ENCODE measurements around the gene SMAD3.
"Not testable (repeated sequence)": the region's sequence is repeated elsewhere in the genome, so short reads cannot be mapped to it uniquely, and the experiment has no call there.

Gene SMAD3

DNA sequence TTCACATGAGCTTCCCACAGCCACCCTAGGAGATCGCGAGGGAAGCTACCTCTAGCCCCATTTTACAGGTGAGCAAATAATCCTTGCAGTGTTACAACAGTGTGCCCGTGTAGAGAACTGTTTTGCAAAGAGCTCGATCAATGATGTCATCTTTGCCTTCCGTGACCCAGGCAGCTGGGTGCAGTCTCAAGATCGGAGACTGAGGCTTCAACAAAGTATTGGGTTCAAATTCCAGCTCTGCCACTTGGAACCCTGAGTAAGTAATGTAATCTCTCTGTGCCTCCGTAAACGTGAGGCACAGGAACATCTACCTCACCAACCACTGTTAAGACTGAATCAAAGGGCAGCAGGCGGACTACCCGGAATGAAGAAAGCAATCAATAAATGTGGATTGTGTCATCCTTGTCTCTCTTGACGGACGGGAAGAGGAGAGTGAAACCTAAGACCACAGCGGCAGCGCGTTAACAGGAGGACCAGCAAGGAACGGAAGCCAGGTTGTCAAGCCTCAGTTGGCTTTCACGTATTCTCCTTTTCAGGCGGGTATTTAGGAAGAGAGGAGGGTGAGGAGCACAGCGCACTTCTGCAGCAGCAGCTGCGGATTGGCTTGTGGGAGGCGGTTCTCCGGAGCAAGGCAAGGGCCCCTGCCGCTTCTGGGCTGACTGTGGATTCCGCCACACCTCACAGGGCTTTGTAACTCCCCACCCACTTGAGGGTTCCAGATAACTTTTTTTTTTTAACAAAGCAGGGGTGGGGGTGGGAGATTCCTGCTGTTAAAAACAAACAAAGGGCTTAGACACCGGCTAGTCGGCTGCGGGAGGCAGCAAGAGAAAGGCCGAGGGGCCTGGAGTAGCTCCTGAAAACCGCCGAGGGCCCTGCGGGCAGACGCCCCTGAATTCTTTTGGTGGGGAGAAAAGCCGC, 1.5 kb upstream of the SMAD3 start:
- no peak for DNase-seq

DNA sequence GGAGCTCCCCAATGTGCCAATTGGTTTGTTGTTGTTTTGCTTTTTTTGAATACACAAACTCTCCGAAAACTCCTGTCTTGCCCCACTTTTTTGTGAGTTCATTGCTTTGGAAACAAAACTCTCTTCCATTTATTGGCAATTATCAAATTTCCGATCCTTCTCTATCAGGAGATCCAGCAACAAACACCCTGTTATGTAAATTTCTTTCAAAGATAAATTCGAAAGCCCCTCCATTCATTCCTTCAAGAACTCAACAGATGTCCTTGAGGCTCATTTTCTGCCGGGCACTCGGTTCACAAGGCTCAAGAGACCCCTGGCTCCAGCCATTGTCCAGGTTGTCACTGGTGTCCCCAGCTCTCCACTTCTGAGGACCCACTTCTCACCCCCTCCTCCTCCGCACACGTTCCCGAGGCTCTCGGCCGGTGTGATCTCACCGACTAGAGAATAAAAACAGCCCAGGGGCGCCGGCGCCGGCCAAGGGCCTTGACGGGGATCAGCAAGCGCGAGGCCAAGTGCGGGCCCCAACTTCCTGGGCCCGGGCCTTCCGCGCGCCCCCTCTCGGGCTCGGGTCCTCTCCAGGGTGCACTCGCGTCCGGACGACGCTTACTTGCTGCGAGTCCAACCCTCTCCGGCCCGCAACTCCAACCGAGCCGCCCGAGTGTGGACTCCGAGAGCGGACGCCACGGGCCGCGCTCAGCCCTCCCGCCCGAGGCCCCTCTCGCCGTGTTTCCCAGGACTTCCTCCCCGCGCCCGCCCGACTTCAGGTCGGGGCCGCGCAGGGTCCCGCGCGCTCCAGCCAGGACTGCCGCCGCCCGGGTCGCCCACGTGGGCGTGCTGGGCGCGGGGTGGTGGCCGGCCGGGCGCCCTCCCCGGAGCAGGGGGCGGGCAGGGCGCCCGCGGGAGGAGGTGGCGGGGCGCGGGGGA, 533 bp upstream of the SMAD3 start:
- no peak for DNase-seq

DNA sequence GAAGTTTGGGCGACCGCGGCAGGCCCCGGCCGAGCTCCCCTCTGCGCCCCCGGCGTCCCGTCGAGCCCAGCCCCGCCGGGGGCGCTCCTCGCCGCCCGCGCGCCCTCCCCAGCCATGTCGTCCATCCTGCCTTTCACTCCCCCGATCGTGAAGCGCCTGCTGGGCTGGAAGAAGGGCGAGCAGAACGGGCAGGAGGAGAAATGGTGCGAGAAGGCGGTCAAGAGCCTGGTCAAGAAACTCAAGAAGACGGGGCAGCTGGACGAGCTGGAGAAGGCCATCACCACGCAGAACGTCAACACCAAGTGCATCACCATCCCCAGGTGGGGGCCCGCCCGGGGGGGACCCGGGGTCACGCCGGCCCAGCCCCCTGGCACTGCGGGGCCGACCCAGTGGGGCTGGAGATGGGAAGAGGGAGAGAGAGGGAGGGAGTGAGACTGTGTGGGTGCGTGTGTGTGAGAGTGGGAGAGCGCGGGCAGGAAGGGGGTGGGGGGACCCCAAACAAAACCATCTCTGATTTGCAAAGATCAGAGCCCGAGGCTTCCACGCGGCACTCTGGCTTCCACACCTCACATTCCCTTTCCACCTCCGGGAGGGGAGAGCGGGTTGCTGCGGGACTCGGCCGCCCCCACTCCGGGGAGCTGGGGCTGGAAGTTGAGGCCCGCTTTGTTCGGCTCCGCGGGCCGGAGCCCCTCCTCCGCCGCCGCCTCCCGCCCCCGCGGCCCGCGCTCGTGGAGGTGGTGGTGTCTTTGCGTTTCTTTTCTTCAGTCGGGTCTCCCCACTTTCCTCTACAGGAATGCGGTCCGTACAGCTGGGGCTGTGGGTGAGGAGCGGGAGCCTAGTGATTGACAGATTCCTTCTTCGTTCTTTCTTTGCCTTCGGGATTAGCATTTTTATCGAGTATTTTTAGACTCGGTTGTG, 898 bp downstream of the SMAD3 start:
- no peak for DNase-seq

DNA sequence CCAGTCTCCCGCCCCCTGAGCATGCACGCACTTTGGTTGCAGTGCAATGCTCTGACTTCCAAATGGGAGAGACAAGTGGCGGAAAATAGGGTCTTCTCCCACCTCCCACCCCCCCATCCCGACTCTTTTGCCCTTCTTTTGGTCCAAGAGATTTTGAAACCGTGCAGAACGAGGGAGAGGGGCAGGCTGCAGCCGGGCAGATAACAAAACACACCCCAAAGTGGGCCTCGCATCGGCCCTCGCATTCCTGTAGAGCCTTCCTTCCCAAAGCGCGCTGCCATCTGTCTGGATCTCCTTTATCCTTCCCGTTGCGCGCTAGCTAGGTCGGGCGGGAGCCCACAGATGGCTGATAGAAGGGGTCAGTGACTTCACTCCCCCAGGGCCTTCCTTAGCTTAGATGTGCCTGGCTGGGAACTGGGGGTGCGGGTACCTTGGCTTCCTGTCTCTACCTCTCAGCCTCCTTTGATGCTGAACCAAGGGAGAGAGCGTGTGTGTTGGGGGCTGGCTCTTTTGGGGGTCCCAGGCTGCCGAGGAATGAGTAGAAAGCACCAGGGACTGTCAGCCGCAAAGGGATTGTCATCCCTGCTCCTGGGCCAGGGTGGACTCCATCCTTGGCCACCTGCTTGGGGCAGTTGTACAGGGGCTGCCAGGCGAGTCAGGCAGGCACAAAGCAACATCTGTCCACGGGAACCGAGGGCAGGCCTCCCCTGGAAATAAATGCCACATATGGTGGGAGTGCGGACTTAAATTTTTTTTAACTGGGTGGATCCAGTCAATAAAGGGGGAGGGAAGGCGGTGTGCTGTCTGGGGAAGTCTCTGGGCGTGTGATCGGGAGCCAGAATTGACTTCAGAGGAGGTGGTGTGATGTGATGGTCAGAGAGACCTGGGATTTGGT, 1.8 kb downstream of the SMAD3 start:
- DNase-seq: no peak

DNA sequence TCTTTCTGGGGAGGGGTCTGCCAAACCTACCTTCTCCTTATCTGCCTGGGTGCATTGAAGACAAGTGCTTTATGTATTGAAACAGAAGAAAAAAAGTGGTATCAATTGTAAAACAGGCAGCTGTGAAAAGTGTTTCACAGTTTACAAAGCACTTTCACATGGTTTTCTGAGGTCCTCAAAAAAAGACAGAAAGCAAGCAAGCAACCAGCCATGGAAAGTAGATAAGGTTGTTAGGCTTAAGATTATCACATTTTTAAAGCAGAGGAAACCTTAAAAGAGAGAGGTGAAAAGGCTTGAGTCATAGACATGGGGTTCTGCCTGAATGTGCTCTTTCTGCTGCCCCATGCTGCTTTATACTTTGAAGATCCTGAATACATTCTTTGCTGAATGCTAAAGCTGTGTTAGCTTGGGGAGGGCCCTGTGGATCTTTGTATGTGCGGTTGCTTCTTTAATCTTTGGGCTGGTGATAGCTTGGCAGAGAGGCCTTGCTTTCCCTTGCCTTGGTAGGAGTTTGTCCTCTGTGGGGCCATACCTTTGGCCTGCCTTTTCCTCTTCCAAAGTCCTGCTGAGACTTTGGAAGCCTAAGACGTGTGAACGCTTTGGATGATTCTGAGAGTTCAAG, 2.6 kb downstream of the SMAD3 start:
- no peak for DNase-seq

DNA sequence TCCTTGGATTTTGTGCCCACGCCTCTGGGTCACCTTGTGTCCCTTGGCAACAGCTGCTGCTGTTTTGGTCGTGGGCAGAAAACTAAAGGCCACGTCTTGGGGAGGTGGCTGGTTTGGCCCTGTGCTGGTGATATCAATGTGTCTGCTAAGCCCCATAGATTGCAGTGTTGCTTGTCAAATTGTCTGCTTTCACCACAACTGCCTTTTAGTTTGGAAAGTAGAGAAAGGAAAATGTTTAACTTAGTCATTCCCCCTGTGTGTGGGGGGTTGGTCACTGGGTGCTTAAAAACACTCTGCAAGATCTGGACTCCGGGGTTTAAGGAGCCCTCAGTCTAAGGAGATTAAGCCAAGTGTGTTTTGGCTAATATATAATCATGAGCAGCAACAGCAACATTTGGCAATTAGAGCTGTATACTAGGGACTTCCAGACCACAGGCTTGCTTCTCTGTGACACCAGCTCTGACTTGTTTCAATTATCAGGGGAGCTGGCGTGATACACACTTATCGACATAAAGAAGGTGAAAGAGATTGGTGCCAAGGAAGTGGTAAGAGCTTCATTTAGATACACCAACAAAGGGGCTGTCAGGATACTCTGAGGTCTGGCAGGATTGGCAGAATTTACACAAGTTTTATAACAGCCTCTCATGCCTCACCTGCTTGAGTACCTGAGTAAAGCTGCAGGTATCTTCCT, 3.5 kb downstream of the SMAD3 start:
- DNase-seq: peak; percentile 49

DNA sequence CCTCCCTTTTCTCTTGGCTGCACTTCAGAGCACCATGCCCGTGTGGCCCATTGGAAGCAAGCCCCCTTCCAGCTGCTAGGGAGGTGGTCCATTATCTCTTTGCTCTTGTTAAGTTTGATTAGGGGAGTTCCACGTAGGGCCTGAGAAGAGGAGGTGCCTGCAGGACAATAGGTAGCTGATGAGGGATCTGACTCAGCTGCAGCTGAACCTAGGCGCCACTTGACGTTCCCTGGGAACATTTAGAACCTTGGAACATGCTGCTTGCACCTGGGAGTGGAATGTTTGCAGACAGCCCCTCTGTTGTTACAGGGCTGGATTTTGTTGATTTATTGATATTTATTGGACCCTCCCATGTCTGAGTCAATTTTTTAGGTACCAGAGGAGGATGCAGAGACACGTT, 4.7 kb downstream of the SMAD3 start:
- no peak for DNase-seq

DNA sequence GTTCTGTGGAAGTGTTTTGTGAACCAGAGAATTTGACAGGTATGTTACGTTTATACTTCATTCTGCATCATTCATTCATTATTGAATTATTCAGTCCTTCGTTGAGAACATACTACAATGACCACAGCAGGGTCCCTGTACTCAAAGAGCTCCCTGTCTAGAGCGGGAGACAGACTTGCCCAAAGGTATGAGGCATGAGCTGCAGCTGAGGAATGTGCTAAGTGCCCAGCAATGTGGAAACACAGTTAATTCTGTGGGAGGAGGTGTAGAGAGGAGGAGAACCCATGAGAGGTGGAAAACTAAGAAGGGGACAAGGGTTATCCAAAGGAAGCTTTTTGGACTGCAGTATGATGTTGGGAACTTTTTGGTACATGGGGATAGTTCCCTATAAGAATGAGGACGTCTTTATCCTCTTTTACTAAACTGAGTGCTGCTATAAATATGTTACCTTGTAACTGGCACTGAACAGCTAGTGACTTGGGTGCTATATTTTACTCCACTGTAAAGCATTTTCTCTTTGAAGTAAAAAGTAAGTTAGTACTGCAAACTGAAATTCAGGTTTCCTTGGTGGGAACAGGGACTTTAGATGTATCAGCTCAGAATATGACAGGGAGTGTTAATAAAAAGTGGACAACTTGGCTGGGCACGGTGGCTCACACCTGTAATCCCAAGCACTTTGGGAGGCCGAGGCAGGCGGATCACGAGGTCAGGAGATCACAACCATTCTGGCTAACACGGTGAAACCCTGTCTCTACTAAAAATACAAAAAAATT, 5.7 kb downstream of the SMAD3 start:
- DNase-seq: no peak

DNA sequence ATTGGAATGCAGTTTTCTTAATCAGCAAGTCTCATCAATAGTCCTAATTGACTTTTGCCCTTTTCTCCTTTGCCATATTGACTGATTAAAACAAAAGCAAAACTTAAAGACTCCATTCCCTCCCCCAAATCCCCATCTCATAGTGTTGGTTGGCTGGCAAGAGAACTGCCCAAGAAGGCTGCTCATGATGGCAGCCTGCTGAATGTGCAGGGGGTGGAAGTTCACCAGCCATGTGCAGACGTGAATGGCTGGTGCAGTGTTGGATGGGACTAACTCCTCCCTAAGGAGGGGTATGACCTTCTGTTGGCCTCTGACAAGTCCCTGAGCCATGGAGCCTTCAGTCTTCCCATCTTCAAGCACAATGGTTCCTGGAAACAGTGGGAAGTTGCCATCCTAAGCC, 7.0 kb downstream of the SMAD3 start:
- no peak for DNase-seq

DNA sequence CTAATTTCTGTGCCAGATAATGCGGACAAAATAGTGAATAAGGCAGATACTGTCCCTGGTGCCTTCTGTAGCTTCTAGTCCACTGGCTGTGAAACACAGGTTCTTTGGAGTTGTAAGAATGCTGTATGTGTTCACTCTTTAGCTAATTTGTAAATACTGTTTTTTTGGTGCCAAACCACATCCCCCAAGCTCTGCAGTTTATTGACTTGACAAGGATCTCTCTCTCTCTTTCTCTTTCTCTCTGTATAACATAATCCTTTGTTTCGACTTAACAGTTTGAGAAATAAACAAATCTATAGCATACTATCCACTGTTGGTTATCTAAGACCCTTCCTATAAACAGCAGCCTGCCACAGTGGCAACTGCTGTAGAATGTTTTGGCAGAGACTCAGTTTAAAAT, 7.6 kb downstream of the SMAD3 start:
- DNase-seq: no peak

DNA sequence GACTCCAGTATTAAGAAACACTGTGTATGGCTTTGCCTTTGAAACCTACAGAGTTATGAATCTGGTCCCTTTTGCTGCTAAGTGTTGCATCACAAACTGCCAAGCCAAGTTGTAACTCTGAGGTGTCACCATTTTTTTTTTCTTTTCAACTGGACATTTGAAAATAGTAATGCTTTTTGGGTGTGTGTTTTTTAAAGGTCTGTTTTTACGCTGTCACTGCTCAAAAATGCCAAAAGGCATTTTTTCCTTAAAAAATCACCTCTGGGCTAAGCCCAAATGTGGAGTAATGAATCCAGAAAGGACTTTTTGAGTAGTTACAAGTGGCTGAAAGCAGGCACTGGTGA, 9.5 kb downstream of the SMAD3 start:
- peak; percentile 61 for DNase-seq

DNA sequence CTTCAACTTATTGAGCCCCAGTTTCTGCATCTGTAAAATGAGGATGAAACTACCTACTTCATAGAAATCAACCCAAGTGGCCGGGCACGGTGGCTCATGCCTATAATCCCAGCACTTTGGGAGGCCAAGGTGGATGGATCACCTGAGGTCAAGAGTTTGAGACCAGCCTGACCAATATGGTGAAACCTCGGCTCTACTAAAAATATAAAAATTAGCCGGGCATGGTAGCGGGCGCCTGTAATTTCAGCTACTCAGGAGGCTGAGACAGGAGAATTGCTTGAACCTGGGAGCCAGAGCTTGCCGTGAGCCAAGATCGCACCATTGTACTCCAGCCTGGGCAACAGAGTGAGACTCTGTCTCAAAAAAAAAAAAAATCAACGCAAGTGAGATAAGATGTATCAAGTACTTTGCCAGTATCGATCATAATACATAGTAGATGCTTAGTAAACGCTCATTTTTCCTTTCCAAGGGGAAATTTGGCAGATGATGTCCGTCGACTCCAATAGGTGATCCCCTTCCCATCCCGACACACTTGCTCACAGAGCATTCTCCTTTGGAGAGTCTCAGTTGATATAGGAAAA, 10.2 kb downstream of the SMAD3 start:
- DNase-seq: not testable (repeated sequence)

DNA sequence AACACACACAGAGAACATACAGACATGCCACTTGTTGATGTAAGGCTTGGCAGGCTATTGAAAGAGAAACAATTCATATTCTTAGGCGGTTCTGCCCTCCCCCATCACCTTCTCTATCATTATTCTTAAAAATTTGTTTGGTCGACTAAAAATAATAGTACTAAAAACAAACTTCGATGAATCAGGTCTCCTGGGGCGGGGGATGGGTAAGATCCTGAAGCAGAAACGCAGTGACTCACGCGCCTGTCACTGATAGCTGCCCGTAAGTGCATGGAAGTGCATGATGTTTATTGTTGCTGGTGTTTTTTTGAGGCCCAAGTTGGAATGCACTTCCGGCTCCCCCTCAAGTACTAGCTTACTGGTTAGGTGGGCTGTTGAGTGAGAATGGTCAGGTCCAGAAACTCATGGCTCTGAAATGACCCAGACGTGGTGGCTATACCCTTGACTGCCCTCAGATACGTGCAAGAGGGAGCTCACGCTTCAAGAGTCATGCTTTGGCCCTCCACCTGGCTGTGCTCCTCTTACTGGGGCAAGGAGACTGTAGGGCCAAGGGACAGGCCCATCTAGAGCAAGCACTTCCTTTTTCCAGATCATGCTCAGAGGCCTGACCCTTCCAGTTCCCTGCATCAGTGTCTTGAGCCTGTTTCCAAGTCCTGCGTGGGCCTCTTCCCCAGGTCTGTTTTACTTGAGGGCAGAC, 10.9 kb downstream of the SMAD3 start:
- peak; percentile 24 for DNase-seq

DNA sequence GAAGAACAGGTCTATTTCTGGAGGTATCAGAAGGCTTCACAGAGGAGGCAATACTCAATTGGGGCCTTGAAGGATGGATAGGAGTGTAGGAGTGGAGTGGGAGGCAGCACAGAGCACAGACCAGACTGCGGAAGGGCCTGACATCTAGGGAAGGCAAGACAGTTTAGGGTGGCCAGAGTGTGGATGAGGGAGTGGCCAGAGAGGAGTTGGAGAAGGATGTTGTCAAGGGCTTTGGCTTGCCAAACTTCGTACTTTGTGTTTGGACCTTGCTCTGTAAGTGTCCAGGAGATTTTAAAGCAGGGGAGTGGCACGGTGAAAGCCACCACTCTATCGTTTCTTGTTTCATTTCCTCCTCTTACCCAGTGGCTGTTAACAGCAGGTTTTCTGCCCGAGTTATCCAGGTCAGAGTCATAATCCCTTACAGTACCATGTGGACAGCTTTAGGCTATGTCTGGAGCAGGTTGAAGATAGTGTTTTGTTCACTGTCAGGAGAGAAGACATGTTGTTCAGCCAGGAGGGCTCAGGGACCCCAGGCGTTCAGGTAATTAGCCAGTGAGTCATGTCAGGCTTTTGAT, 12.3 kb downstream of the SMAD3 start:
- DNase-seq: peak; percentile 72

DNA sequence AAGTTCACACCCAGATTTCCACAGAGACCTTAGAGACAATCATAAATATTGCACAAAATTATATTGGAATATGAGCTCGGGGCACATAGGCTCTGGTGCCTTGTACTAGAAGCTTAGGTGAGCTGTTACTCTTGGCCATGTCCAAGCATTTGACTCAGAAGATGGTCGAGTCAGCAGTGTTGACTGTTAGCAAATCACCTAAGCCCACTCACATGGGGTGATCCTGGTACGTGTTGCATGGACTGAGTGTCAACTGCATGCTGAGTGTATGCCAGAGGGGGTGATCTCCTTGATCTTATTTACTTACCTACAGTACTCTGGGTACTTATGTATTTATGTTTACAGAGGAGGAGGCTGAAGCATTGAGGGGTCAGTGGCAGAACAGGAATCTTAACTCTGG, 14.0 kb downstream of the SMAD3 start:
- DNase-seq: no peak

DNA sequence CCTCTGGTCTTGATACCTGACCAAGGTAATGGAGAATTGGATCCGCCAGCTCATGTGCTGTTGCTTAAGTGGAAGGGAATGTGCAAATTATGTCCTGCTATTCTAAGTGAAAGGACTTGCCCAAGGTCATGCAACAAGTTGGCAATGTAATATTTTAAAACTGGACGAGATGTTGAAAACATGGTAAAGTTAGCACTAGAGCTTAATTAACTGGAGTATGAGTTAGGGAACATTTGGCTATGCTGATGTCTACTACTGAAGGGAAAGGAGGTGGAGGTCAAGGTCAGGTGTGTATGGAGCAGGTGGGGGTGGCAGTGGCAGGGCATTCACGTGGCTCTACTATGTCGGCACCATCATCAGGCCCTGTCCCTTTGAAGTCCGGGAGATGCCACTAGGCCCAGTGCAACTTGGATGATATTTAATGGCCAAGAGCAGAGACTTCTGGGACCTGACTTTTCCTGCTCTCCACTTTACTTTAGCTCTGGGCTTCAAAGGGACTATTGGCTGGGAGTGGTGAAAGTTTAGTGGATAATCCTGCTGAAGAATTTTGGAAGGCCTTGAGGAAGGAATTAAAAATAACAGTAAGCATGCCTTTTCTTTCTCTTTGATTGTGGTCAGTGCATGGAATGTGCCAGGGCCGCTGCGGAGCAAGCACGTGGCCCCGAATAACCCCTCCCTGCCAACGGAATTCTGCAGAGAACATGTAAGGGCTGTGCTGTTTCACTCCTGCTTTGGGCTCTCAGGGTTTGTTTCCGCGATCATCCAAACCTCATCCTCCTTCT, 14.9 kb downstream of the SMAD3 start:
- peak; percentile 74 for DNase-seq

DNA sequence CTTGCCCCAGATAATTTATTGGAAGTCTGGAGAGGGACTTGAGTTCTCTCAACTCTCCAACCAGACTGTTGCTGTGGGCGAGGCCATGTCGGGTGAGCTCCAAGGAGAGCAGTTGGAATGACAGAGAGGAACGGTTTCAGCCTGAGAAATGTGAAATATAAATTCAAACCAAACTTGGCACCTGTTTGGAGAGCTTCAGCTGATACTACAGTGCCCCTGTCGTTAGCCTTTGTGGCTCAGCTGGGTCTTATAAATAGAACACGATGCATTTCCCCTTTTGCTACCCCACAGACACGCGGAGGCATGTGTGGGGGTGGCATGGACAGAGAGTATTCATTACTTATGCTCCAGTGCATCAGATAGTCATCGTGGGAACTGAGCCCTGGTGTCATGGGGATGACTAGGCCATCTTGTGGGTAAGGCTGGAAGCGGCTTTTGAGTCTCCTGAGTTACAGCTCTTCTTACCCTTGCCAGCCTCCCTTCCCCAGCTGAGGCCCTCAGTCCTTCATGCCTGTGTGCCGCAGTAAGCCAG, 15.6 kb downstream of the SMAD3 start:
- peak; percentile 99 for DNase-seq

Data from MV-4-11 (cell line).